ENCODE results near the gene ENTHD1.
A peak's percentile ranks its signal among the peaks of the same experiment; 100 is the strongest.
"Not testable (repeated sequence)": the region's sequence is repeated elsewhere in the genome, so short reads cannot be mapped to it uniquely, and the experiment has no call there.

ENTHD1 gene

GRCh38 chr22:39880722-39881121, 12.8 kb downstream of the ENTHD1 start:
- TF ChIP-seq JUND (IDR thresholded peaks at IDR 0.05; ENCODE audit: low read depth), result no peak
- in situ Hi-C loops (cut with HindIII; ENCODE audit: low pct_unique_long_range_greater_than_20kb, low sequenced_read_pairs), result no loop called here
- DNase-seq (ENCODE audit: low read depth in 1 of 2, low spot score in 1 of 2), result no peak

GRCh38 chr22:39877079-39877845, 16.3 kb downstream of the ENTHD1 start:
- DNase-seq (ENCODE audit: low read depth in 1 of 2, low spot score in 1 of 2), result no peak
- no peak for TF ChIP-seq JUND (IDR thresholded peaks at IDR 0.05; ENCODE audit: low read depth)
- in situ Hi-C loops (cut with HindIII; ENCODE audit: low pct_unique_long_range_greater_than_20kb, low sequenced_read_pairs), result no loop called here

GRCh38 chr22:39875176-39875885, 18.2 kb downstream of the ENTHD1 start:
- in situ Hi-C loops (cut with HindIII; ENCODE audit: low pct_unique_long_range_greater_than_20kb, low sequenced_read_pairs); DNase-seq (ENCODE audit: low read depth in 1 of 2, low spot score in 1 of 2): not testable (repeated sequence)

GRCh38 chr22:39873965-39874364, 19.6 kb downstream of the ENTHD1 start:
- no peak for DNase-seq (ENCODE audit: low read depth in 1 of 2, low spot score in 1 of 2)
- no peak for TF ChIP-seq JUND (IDR thresholded peaks at IDR 0.05; ENCODE audit: low read depth)
- in situ Hi-C loops (cut with HindIII; ENCODE audit: low pct_unique_long_range_greater_than_20kb, low sequenced_read_pairs), result no loop called here

- no peak for TF ChIP-seq JUND (IDR thresholded peaks at IDR 0.05; ENCODE audit: low read depth)
- no peak for DNase-seq (ENCODE audit: low read depth in 1 of 2, low spot score in 1 of 2)
- in situ Hi-C loops (cut with HindIII; ENCODE audit: low pct_unique_long_range_greater_than_20kb, low sequenced_read_pairs), result no loop called here
These were observed 21.0 kb downstream of the ENTHD1 start for GRCh38 chr22:39872548-39872947.

- peak in 1 of 2 experiments; percentile 30 for DNase-seq (ENCODE audit: low read depth in 1 of 2, low spot score in 1 of 2)
- in situ Hi-C loops (cut with HindIII; ENCODE audit: low pct_unique_long_range_greater_than_20kb, low sequenced_read_pairs), result no loop called here
- no peak for TF ChIP-seq JUND (IDR thresholded peaks at IDR 0.05; ENCODE audit: low read depth)
These were observed 22.4 kb downstream of the ENTHD1 start for GRCh38 chr22:39871008-39871798.

GRCh38 chr22:39869797-39870196, 23.8 kb downstream of the ENTHD1 start:
- DNase-seq (ENCODE audit: low read depth in 1 of 2, low spot score in 1 of 2); in situ Hi-C loops (cut with HindIII; ENCODE audit: low pct_unique_long_range_greater_than_20kb, low sequenced_read_pairs): not testable (repeated sequence)

GRCh38 chr22:39868741-39869140, 24.8 kb downstream of the ENTHD1 start:
- DNase-seq (ENCODE audit: low read depth in 1 of 2, low spot score in 1 of 2), result no peak
- TF ChIP-seq JUND (IDR thresholded peaks at IDR 0.05; ENCODE audit: low read depth), result no peak
- in situ Hi-C loops (cut with HindIII; ENCODE audit: low pct_unique_long_range_greater_than_20kb, low sequenced_read_pairs), result no loop called here

- no peak for TF ChIP-seq JUND (IDR thresholded peaks at IDR 0.05; ENCODE audit: low read depth)
- no peak for DNase-seq (ENCODE audit: low read depth in 1 of 2, low spot score in 1 of 2)
- in situ Hi-C loops (cut with HindIII; ENCODE audit: low pct_unique_long_range_greater_than_20kb, low sequenced_read_pairs), result no loop called here
These were observed 33.5 kb downstream of the ENTHD1 start for GRCh38 chr22:39859903-39860588.

- TF ChIP-seq JUND (IDR thresholded peaks at IDR 0.05; ENCODE audit: low read depth), result no peak
- in situ Hi-C loops (cut with HindIII; ENCODE audit: low pct_unique_long_range_greater_than_20kb, low sequenced_read_pairs), result no loop called here
- no peak for DNase-seq (ENCODE audit: low read depth in 1 of 2, low spot score in 1 of 2)
These were observed 37.0 kb downstream of the ENTHD1 start for GRCh38 chr22:39856588-39856987.

GRCh38 chr22:39852799-39853198, 40.8 kb downstream of the ENTHD1 start:
- DNase-seq (ENCODE audit: low read depth in 1 of 2, low spot score in 1 of 2), result no peak
- TF ChIP-seq JUND (IDR thresholded peaks at IDR 0.05; ENCODE audit: low read depth), result no peak
- in situ Hi-C loops (cut with HindIII; ENCODE audit: low pct_unique_long_range_greater_than_20kb, low sequenced_read_pairs), result no loop called here

- in situ Hi-C loops (cut with HindIII; ENCODE audit: low pct_unique_long_range_greater_than_20kb, low sequenced_read_pairs), result no loop called here
- DNase-seq (ENCODE audit: low read depth in 1 of 2, low spot score in 1 of 2), result no peak
- no peak for TF ChIP-seq JUND (IDR thresholded peaks at IDR 0.05; ENCODE audit: low read depth)
These were observed 41.8 kb downstream of the ENTHD1 start for GRCh38 chr22:39851606-39852315.

All from T47D (cell line).